GM12892 (cell line): ENCODE measurements around the gene TFPI.

Source experiments
- POLR2A ChIP-seq: IDR thresholded peaks from 2 replicates; pipeline ENCODE4 v1.6.1; 2011; ENCODE audit warnings: low read depth, low read length, control low read depth
- POLR2AphosphoS5 ChIP-seq: IDR thresholded peaks from 2 replicates; pipeline ENCODE4 v1.6.1; 2011; ENCODE audit warnings: low read depth, low read length, control low read depth
- TAF1 ChIP-seq: IDR thresholded peaks from 2 replicates; pipeline ENCODE4 v1.6.1; 2011; ENCODE audit warnings: low read depth, mild to moderate bottlenecking, control low read depth, low read length, borderline replicate concordance

- no peak for TF ChIP-seq POLR2A
- TF ChIP-seq TAF1: no peak
- no peak for TF ChIP-seq POLR2AphosphoS5
Measured at GRCh38 chr2:187511356-187512315, 42.6 kb downstream of the TFPI start.
